Smooth muscle cell (in vitro differentiated cells): ENCODE data around the gene SDF4. TPM values are rescaled to one million over a fixed set of nuclear protein-coding genes. Genes with fewer than 3 reads are reported as not detected.

Source experiments
- DNase-seq: peaks from one replicate; lab custom pipeline; 2025; ENCODE audit not compliant: unreplicated experiment; lab: John Stamatoyannopoulos, UW
- H2AFZ ChIP-seq: fragments of 200-600 bp; sonication (generic); 2 replicates; pipeline ENCODE4 v1.6.0; 2016; ENCODE audit warnings: antibody characterized with exemption, low read depth, mild to moderate bottlenecking
- H3F3A ChIP-seq: fragments of 200-600 bp; sonication (generic); 2 replicates; pipeline ENCODE4 v1.6.0; 2017; ENCODE audit warnings: antibody characterized with exemption, low read depth
- H3K27ac ChIP-seq: fragments of 200-600 bp; sonication (generic); 2 replicates; pipeline ENCODE4 v1.5.1; 2016; ENCODE audit warnings: low read depth, mild to moderate bottlenecking
- H3K27me3 ChIP-seq: fragments of 200-600 bp; sonication (generic); 2 replicates; pipeline ENCODE4 v1.6.1; 2016; ENCODE audit warnings: low read depth, mild to moderate bottlenecking
- H3K36me3 ChIP-seq: fragments of 200-600 bp; sonication (generic); 2 replicates; pipeline ENCODE4 v1.5.1; 2016; ENCODE audit warnings: low read depth
- H3K4me1 ChIP-seq: fragments of 200-600 bp; sonication (generic); 2 replicates; pipeline ENCODE4 v1.5.1; 2016; ENCODE audit warnings: low read depth
- H3K4me2 ChIP-seq: fragments of 200-600 bp; sonication (generic); 2 replicates; pipeline ENCODE4 v1.6.0; 2016; ENCODE audit warnings: mild to moderate bottlenecking
- H3K4me3 ChIP-seq: fragments of 200-600 bp; sonication (generic); 2 replicates; pipeline ENCODE4 v1.5.1; 2016; ENCODE audit warnings: mild to moderate bottlenecking
- H3K79me2 ChIP-seq: fragments of 200-600 bp; sonication (generic); 2 replicates; pipeline ENCODE4 v1.6.0; 2016; ENCODE audit warnings: low read depth, mild to moderate bottlenecking
- H3K9ac ChIP-seq: fragments of 200-600 bp; sonication (generic); 2 replicates; pipeline ENCODE4 v1.6.0; 2016; ENCODE audit warnings: low read depth
- H3K9me3 ChIP-seq: fragments of 200-600 bp; sonication (generic); replicated peaks from 2 replicates; pipeline ENCODE4 v1.5.1; 2016; ENCODE audit warnings: low read depth
- H4K20me1 ChIP-seq: fragments of 200-600 bp; sonication (generic); 2 replicates; pipeline ENCODE4 v1.6.0; 2016; ENCODE audit warnings: low read depth
- CTCF ChIP-seq: fragments of 200-600 bp; sonication (generic); IDR thresholded peaks from 2 replicates; pipeline ENCODE4 v1.5.1; 2017; ENCODE audit warnings: borderline replicate concordance, mild to moderate bottlenecking, antibody characterized with exemption; ENCODE audit not compliant: insufficient read depth, poor library complexity, severe bottlenecking
- WGBS: methylation state at CpG from one replicate; pipeline ENCODE4 v1.1.7; 2016; ENCODE audit warnings: low lambda C conversion rate; 5-methylcytosine and 5-hydroxymethylcytosine counted together
- polyA plus RNA-seq: library from polyadenylated mRNA; unstranded; fragments of >200 nt; fragmentation: Nextera tagmentation; extraction: Ambion mirVana; gene quantifications from 2 replicates; pipeline ENCODE4 v1.2.1, GENCODE V29; 2016
- total RNA-seq: library from RNA; depleted of rRNA; stranded (reverse); fragments of >200 nt; gene quantifications from 2 replicates; pipeline ENCODE4 v1.2.3, GENCODE V29; 2014

Gene SDF4
- total and polyA plus RNA-seq, 2 experiments from 2014 or later: 94.9 to 263 TPM

- no peak overlapping the region for H2AFZ ChIP-seq
- no peak overlapping the region for H3K9ac ChIP-seq
- no peak overlapping the region for H3K4me3 ChIP-seq
- peaks cover 14% of the 10 kb centered on the region for H4K20me1 ChIP-seq
- no peak overlapping the region for H3K27ac ChIP-seq
- H3F3A ChIP-seq: no peaks in the 10 kb centered on the region
- H3K27me3 ChIP-seq: no peaks in the 10 kb centered on the region
- no peaks in the 10 kb centered on the region for H3K36me3 ChIP-seq
- no peak for TF ChIP-seq CTCF
- peaks cover 9% of the 10 kb centered on the region for H3K4me1 ChIP-seq
- H3K4me2 ChIP-seq: no peak overlapping the region
- 92% methylated on average over 41 of the region's 41 CpGs for WGBS
- no peak for DNase-seq
- no peaks in the 10 kb centered on the region for H3K9me3 ChIP-seq
- H3K79me2 ChIP-seq: no peaks in the 10 kb centered on the region
These were observed 10.9 kb upstream of the SDF4 start for GRCh38 chr1:1242461-1243265.

- Histone ChIP-seq H3K4me2 (no peak overlapping the region), H3K9me3 (no peaks in the 10 kb centered on the region), H3K4me1 (peaks cover 3% of the 10 kb centered on the region), H3K9ac (no peak overlapping the region), H3K27ac (no peak overlapping the region), H3K36me3 (no peaks in the 10 kb centered on the region), H2AFZ (no peak overlapping the region), H3K79me2 (no peaks in the 10 kb centered on the region), H3K27me3 (no peaks in the 10 kb centered on the region), H3K4me3 (no peak overlapping the region), H3F3A (no peaks in the 10 kb centered on the region), H4K20me1 (peaks cover 4% of the 10 kb centered on the region)
- WGBS: 89% methylated on average over 17 of the region's 26 CpGs
- no peak for DNase-seq
- no peak for TF ChIP-seq CTCF
These were observed 9.9 kb upstream of the SDF4 start for GRCh38 chr1:1241588-1242219.

GRCh38 chr1:1240822-1241587 lies 9.2 kb upstream of the SDF4 start:
- DNase-seq: no peak
- no peak overlapping the region for H2AFZ ChIP-seq
- no peaks in the 10 kb centered on the region for H3K9me3 ChIP-seq
- no peak overlapping the region for H3K27ac ChIP-seq
- H3F3A ChIP-seq: no peaks in the 10 kb centered on the region
- H3K4me1 ChIP-seq: no peaks in the 10 kb centered on the region
- no peak for TF ChIP-seq CTCF
- WGBS: 93% methylated on average over 22 of the region's 23 CpGs
- H3K9ac ChIP-seq: no peak overlapping the region
- H3K4me3 ChIP-seq: no peak overlapping the region
- no peak overlapping the region for H3K4me2 ChIP-seq
- H4K20me1 ChIP-seq: no peaks in the 10 kb centered on the region
- H3K79me2 ChIP-seq: no peaks in the 10 kb centered on the region
- no peaks in the 10 kb centered on the region for H3K27me3 ChIP-seq
- H3K36me3 ChIP-seq: no peaks in the 10 kb centered on the region
